Measurements from ENCODE around the gene TUBB1.
A peak's percentile ranks its signal among the peaks of the same experiment; 100 is the strongest.

Gene TUBB1

GRCh38 chr20:59001068-59001448 lies 18.2 kb upstream of the TUBB1 start:
- H3K36me3 ChIP-seq (ENCODE audit: control insufficient read depth in 1 of 2, insufficient read depth in 2 of 2, low read length in 2 of 2): peaks cover 17 to 57% of the 10 kb centered on the region in 2 donors
- no peak overlapping the region for H3K4me3 ChIP-seq (ENCODE audit: low read depth in 1 of 2, low read length in 2 of 2)

DNA sequence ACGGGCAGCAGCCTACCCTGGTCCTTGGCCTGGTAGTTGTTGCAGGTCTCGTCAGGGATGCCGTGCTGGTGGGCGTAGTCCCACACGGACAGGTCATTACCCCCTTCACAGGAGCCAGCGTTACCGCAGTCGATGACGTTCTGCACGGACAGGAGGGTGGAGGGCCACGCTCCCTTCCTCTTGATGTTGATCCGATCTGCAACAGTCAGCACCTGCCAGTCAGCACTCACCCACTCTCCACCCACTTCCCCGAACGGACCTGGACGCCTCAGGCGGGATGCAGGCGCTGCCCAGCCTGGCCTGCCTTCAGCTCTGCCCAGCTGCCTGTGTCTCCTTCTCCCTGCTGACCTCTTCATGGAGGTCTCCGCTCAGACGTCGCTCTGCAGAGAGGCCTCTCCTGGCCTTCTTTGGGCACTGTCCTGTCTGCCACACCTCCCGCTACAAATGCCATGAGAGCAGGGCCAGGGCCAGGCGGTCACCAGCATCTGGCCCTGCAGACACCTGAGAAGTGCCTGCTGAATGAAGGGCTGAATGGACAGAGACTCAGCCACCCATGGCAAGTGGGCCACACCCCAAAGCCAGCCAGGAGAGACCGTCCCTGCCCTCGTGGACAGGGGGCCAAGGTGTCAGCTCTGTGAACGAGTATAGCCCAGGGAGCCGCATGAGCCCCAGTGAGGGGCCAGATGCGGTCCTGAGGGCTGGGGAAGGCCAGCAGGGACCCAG lies 17.6 kb upstream of the TUBB1 start:
- no peaks in the 10 kb centered on the region for H3K9me3 ChIP-seq (ENCODE audit: control insufficient read depth in 1 of 2, low read length in 2 of 2)
- no peaks in the 10 kb centered on the region for H3K27me3 ChIP-seq (ENCODE audit: low read depth, low read length)
- no peak overlapping the region for H3K4me3 ChIP-seq (ENCODE audit: low read depth in 1 of 2, low read length in 2 of 2)
- H3K27ac ChIP-seq (ENCODE audit: low read length): no peak overlapping the region
- H3K36me3 ChIP-seq (ENCODE audit: control insufficient read depth in 1 of 2, insufficient read depth in 2 of 2, low read length in 2 of 2): peaks cover 14 to 52% of the 10 kb centered on the region in 2 donors
- H3K4me1 ChIP-seq (ENCODE audit: control insufficient read depth in 1 of 2, insufficient read depth in 2 of 2, low read length in 2 of 2): peaks cover 13 to 34% of the 10 kb centered on the region in 2 donors

More at GRCh38 chr20:59001068-59001448, 18.2 kb upstream of the TUBB1 start:
- Histone ChIP-seq H3K9me3 (ENCODE audit: control insufficient read depth in 1 of 2, low read length in 2 of 2) (no peaks in the 10 kb centered on the region), H3K4me1 (ENCODE audit: control insufficient read depth in 1 of 2, insufficient read depth in 2 of 2, low read length in 2 of 2) (peaks cover 13 to 30% of the 10 kb centered on the region in 2 donors), H3K27me3 (ENCODE audit: low read depth, low read length) (no peaks in the 10 kb centered on the region), H3K27ac (ENCODE audit: low read length) (no peak overlapping the region)

GRCh38 chr20:59002388-59002787 lies 16.8 kb upstream of the TUBB1 start:
- Histone ChIP-seq H3K9me3 (ENCODE audit: control insufficient read depth in 1 of 2, low read length in 2 of 2) (no peaks in the 10 kb centered on the region), H3K4me1 (ENCODE audit: control insufficient read depth in 1 of 2, insufficient read depth in 2 of 2, low read length in 2 of 2) (peaks cover 13 to 34% of the 10 kb centered on the region in 2 donors), H3K27me3 (ENCODE audit: low read depth, low read length) (no peaks in the 10 kb centered on the region), H3K36me3 (ENCODE audit: control insufficient read depth in 1 of 2, insufficient read depth in 2 of 2, low read length in 2 of 2) (peaks cover 13 to 44% of the 10 kb centered on the region in 2 donors), H3K27ac (ENCODE audit: low read length) (no peak overlapping the region), H3K4me3 (ENCODE audit: low read depth in 1 of 2, low read length in 2 of 2) (no peak overlapping the region)

- Histone ChIP-seq H3K27me3 (ENCODE audit: low read depth, low read length) (no peaks in the 10 kb centered on the region), H3K4me1 (ENCODE audit: control insufficient read depth in 1 of 2, insufficient read depth in 2 of 2, low read length in 2 of 2) (peaks cover 13 to 34% of the 10 kb centered on the region in 2 donors), H3K27ac (ENCODE audit: low read length) (no peak overlapping the region), H3K9me3 (ENCODE audit: control insufficient read depth in 1 of 2, low read length in 2 of 2) (no peaks in the 10 kb centered on the region), H3K36me3 (ENCODE audit: control insufficient read depth in 1 of 2, insufficient read depth in 2 of 2, low read length in 2 of 2) (peaks cover 13 to 39% of the 10 kb centered on the region in 2 donors), H3K4me3 (ENCODE audit: low read depth in 1 of 2, low read length in 2 of 2) (no peak overlapping the region)
Measured at GRCh38 chr20:59002874-59003399, 16.3 kb upstream of the TUBB1 start.

DNA sequence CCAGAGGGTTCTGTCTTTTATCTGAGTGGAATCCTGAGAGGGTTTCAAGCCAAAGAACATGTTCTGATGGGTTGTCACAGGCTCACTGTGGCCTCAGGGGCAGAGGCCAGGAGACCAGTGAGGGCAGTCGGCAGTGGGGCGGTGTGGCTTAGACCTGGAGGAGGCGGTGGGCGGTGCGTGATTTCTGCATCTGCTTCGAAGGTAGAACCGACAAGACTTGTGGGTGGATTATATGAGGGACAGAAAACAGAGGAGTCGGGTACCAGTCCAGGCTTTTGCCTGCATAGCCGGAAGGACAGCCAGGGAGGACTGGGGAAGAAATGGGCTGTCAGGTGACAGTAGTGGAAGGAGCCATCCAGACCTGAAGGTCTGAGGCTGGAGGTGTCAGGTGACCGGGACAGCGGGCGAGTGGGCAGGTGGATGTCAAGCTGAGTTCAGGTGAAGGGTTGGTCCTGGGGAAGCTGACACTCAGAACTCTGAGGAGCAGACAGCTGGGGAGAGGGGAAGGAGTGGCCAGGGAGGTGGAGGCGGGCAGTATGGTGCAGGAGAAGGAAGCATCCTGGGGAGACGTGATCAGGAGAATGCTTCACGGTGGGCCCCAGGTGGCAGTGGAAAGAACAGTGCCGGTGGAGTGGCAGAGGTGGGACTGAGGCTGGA lies 15.3 kb upstream of the TUBB1 start:
- Histone ChIP-seq H3K4me3 (ENCODE audit: low read depth in 1 of 2, low read length in 2 of 2) (peak overlapping the region in 1 of 2 donors; percentile 77), H3K4me1 (ENCODE audit: control insufficient read depth in 1 of 2, insufficient read depth in 2 of 2, low read length in 2 of 2) (peaks cover 13 to 34% of the 10 kb centered on the region in 2 donors), H3K27ac (ENCODE audit: low read length) (no peak overlapping the region), H3K9me3 (ENCODE audit: control insufficient read depth in 1 of 2, low read length in 2 of 2) (no peaks in the 10 kb centered on the region), H3K27me3 (ENCODE audit: low read depth, low read length) (no peaks in the 10 kb centered on the region), H3K36me3 (ENCODE audit: control insufficient read depth in 1 of 2, insufficient read depth in 2 of 2, low read length in 2 of 2) (peaks cover 13 to 34% of the 10 kb centered on the region in 2 donors)

DNA sequence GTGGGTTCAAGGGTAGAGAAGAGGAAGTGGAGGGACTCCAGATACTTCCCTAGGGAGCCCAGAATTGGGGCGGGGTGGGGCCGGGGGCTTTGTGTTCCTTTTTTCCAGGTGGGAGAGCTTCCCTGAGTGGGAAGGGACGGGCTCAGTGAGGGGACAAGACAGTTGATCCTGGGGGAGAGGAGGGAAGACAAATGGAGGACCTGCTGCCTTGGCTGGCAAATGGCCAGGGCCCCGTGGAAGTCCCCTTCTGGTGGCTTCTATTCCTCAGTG lies 14.8 kb upstream of the TUBB1 start:
- Histone ChIP-seq H3K4me1 (ENCODE audit: control insufficient read depth in 1 of 2, insufficient read depth in 2 of 2, low read length in 2 of 2) (peaks cover 13 to 34% of the 10 kb centered on the region in 2 donors), H3K36me3 (ENCODE audit: control insufficient read depth in 1 of 2, insufficient read depth in 2 of 2, low read length in 2 of 2) (peaks cover 13 to 29% of the 10 kb centered on the region in 2 donors), H3K9me3 (ENCODE audit: control insufficient read depth in 1 of 2, low read length in 2 of 2) (no peaks in the 10 kb centered on the region), H3K27me3 (ENCODE audit: low read depth, low read length) (no peaks in the 10 kb centered on the region), H3K27ac (ENCODE audit: low read length) (no peak overlapping the region), H3K4me3 (ENCODE audit: low read depth in 1 of 2, low read length in 2 of 2) (peak overlapping the region in 1 of 2 donors; percentile 77)

- Histone ChIP-seq H3K4me3 (ENCODE audit: low read depth in 1 of 2, low read length in 2 of 2) (peak overlapping the region; percentile 74 to 77), H3K4me1 (ENCODE audit: control insufficient read depth in 1 of 2, insufficient read depth in 2 of 2, low read length in 2 of 2) (peaks cover 13 to 34% of the 10 kb centered on the region in 2 donors), H3K36me3 (ENCODE audit: control insufficient read depth in 1 of 2, insufficient read depth in 2 of 2, low read length in 2 of 2) (peaks cover 13 to 27% of the 10 kb centered on the region in 2 donors), H3K27me3 (ENCODE audit: low read depth, low read length) (no peaks in the 10 kb centered on the region), H3K9me3 (ENCODE audit: control insufficient read depth in 1 of 2, low read length in 2 of 2) (no peaks in the 10 kb centered on the region), H3K27ac (ENCODE audit: low read length) (peak overlapping the region; percentile 80)
Measured at GRCh38 chr20:59004763-59005522, 14.3 kb upstream of the TUBB1 start.

- Histone ChIP-seq H3K27ac (ENCODE audit: low read length) (peak overlapping the region; percentile 80), H3K4me1 (ENCODE audit: control insufficient read depth in 1 of 2, insufficient read depth in 2 of 2, low read length in 2 of 2) (peaks cover 13 to 34% of the 10 kb centered on the region in 2 donors), H3K27me3 (ENCODE audit: low read depth, low read length) (no peaks in the 10 kb centered on the region), H3K4me3 (ENCODE audit: low read depth in 1 of 2, low read length in 2 of 2) (peak overlapping the region; percentile 74 to 77), H3K36me3 (ENCODE audit: control insufficient read depth in 1 of 2, insufficient read depth in 2 of 2, low read length in 2 of 2) (peaks cover 13 to 23% of the 10 kb centered on the region in 2 donors), H3K9me3 (ENCODE audit: control insufficient read depth in 1 of 2, low read length in 2 of 2) (no peaks in the 10 kb centered on the region)
Measured at GRCh38 chr20:59005523-59006166, 13.6 kb upstream of the TUBB1 start.

- peak overlapping the region; percentile 80 for H3K27ac ChIP-seq (ENCODE audit: low read length)
- H3K4me3 ChIP-seq (ENCODE audit: low read depth in 1 of 2, low read length in 2 of 2): peak overlapping the region; percentile 74 to 77
- H3K4me1 ChIP-seq (ENCODE audit: control insufficient read depth in 1 of 2, insufficient read depth in 2 of 2, low read length in 2 of 2): peaks cover 13 to 34% of the 10 kb centered on the region in 2 donors
- H3K36me3 ChIP-seq (ENCODE audit: control insufficient read depth in 1 of 2, insufficient read depth in 2 of 2, low read length in 2 of 2): peaks cover 11 to 16% of the 10 kb centered on the region in 2 donors
- H3K27me3 ChIP-seq (ENCODE audit: low read depth, low read length): no peaks in the 10 kb centered on the region
- H3K9me3 ChIP-seq (ENCODE audit: control insufficient read depth in 1 of 2, low read length in 2 of 2): no peaks in the 10 kb centered on the region
Measured at GRCh38 chr20:59006167-59006863, 12.9 kb upstream of the TUBB1 start.

- Histone ChIP-seq H3K27ac (ENCODE audit: low read length) (peak within 1 kb of the TSS; percentile 80), H3K9me3 (ENCODE audit: control insufficient read depth in 1 of 2, low read length in 2 of 2) (no peaks in the 10 kb centered on the region), H3K36me3 (ENCODE audit: control insufficient read depth in 1 of 2, insufficient read depth in 2 of 2, low read length in 2 of 2) (peaks cover 7 to 9% of the 10 kb centered on the region in 2 donors), H3K4me1 (ENCODE audit: control insufficient read depth in 1 of 2, insufficient read depth in 2 of 2, low read length in 2 of 2) (peaks cover 13 to 34% of the 10 kb centered on the region in 2 donors), H3K4me3 (ENCODE audit: low read depth in 1 of 2, low read length in 2 of 2) (peak within 1 kb of the TSS; percentile 74 to 77), H3K27me3 (ENCODE audit: low read depth, low read length) (no peaks in the 10 kb centered on the region)
Measured at GRCh38 chr20:59006864-59007664, 12.2 kb upstream of the TUBB1 start, which contains the start of gene CTSZ. TSS of gene CTSZ (minus strand) at chr20:59007254. CDS start at chr20:59007128, 126 bp downstream.
